ENCODE data around the gene PRR5L. TPM values are rescaled to one million over a fixed set of nuclear protein-coding genes. Genes with fewer than 3 reads are reported as not detected.

The PRR5L gene
- total and polyA plus RNA-seq, 2 experiments from 2014 or later = 3.1 to 8.9 TPM

- TF ChIP-seq ZNF462 (CRISPR knock-in tag; IDR thresholded peaks at IDR 0.05) (no peak), NANOG (IDR thresholded peaks at IDR 0.05; ENCODE audit: borderline replicate concordance) (no peak), CREB1 (CRISPR knock-in tag; IDR thresholded peaks at IDR 0.05; ENCODE audit: low read depth) (no peak), CTCF (conservative IDR thresholded peaks at IDR 0.05; ENCODE audit: low read depth in 2 of 2) (no peak), EZH2phosphoT487 (IDR thresholded peaks at IDR 0.05; ENCODE audit: unreplicated experiment) (no peak), POLR2AphosphoS5 (IDR thresholded peaks at IDR 0.05; ENCODE audit: low read depth) (no peak), REST (IDR thresholded peaks at IDR 0.05; ENCODE audit: unreplicated experiment) (no peak)
These were observed 194.1 kb downstream of the PRR5L start (continued) for GRCh38 chr11:36490026-36490806.

Measured in GM23338 (cell line).